Epithelial cell of esophagus (primary cell): Measurements from ENCODE around the gene ZNF317.

Experiments used
- DNase-seq: peaks from one replicate; pipeline ENCODE4 v3.0.0; 2010; ENCODE audit warnings: low read depth
- H3K4me3 ChIP-seq: 2 replicates; pipeline ENCODE4 v1.5.1; 2011; ENCODE audit warnings: mild to moderate bottlenecking, low read length, control low read depth
- CTCF ChIP-seq: IDR thresholded peaks from 2 replicates; pipeline ENCODE4 v1.5.1; 2011; ENCODE audit warnings: low read depth, mild to moderate bottlenecking, low read length, control low read depth, inconsistent platforms; ENCODE audit not compliant: insufficient read depth; ENCODE audit errors: missing control alignments

ZNF317 gene

GRCh38 chr19:9128171-9128570 is 12.0 kb upstream of the ZNF317 start:
- no peak overlapping the region for H3K4me3 ChIP-seq
- TF ChIP-seq CTCF = no peak
- peak; percentile 61 for DNase-seq

- no peak for DNase-seq
- no peak for TF ChIP-seq CTCF
- no peak overlapping the region for H3K4me3 ChIP-seq
Observed at GRCh38 chr19:9130965-9131364, 9.2 kb upstream of the ZNF317 start.

DNA sequence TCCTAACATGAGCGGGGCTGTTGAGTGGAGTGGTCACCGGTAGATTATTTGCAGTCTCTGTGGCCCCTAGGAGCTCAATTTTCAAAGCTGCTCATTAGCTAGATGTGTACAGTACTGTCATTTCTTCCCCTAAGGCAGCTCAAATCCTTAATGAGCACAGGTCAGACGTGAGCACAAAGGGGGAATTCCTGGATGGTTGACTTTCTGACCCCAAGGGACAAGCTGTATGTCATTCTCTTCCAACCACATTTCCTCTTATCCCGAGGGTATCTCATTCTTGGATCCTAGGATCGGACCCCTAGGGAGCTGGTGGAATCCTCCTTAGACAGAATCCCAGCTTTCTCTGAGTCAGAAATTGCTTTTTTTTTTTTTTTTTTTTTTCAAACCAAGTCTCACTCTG is 7.8 kb upstream of the ZNF317 start:
- TF ChIP-seq CTCF = no peak
- no peak for DNase-seq
- no peak overlapping the region for H3K4me3 ChIP-seq

DNA sequence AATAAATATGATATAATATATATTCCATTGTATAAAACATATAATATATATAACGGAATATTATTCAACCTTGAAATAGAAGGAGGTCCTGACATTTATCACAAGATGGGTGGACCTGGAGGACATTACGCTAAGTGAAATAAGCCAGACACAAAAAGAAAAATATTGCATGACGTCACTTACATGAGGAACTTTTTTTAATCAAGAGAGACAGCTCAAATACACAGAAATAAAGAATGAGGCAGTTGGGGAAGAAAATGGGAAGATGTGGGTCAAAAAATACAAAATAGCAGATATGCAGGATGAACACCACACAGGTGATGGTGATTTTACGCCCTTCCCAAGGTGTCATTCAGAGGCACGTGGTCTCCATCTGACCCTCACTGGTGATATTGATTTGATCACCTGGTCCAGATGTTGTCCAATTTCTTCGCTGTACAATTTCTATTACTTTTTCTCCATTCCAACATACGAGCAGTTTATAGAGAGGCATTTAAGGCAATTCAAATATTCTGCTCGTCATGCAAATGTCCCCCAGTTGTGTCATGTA is 513 bp upstream of the ZNF317 start:
- no peak for TF ChIP-seq CTCF
- no peak for DNase-seq
- peak overlapping the region; percentile 72 for H3K4me3 ChIP-seq

GRCh38 chr19:9144920-9145319 is 4.7 kb downstream of the ZNF317 start:
- no peak overlapping the region for H3K4me3 ChIP-seq
- no peak for DNase-seq
- no peak for TF ChIP-seq CTCF

GRCh38 chr19:9146882-9147281 is 6.7 kb downstream of the ZNF317 start:
- H3K4me3 ChIP-seq = no peak overlapping the region
- no peak for DNase-seq
- TF ChIP-seq CTCF = no peak

DNA sequence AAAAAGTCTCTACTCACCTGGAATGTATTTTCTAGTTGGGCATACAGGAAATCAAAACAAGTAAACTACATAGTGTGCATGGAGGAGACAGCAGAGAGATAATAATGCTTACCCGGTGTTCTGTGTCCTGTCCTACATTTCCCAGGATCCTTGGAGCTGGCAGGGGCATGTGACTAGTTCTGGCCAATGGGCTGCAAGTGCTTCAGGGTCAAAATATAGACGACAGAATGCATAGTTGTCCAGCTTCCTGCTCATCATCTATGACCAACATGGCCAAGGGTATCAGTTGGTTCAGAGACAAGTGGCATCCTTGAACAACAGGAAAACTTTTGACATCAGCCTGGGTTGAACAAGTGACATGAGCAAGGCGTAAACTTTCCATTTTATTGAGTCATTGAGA is 8.5 kb downstream of the ZNF317 start:
- DNase-seq = no peak
- TF ChIP-seq CTCF = no peak
- no peak overlapping the region for H3K4me3 ChIP-seq
